ENCODE data around the gene GSTM4.

Gene GSTM4

DNA sequence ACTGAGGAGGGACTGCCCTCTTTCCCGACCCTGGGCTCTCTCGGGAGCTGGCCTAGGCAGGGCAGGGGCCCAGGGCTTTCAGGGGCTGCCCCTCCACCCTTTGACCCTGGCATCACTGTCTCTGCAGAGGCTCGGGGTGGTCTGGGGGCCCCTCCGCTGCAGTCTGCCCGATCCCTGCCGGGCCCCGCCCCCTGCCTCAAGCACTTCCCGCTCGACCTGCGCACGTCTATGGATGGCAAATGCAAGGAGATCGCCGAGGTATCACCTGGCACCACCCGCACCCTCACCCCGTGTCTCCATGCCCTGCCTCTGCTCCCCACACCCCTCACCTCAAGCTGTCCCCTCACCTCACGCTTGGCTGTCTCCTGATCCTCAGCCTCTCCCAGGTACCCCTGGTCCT lies 30.7 kb upstream of the GSTM4 start:
- DNase-seq: no peak

DNA sequence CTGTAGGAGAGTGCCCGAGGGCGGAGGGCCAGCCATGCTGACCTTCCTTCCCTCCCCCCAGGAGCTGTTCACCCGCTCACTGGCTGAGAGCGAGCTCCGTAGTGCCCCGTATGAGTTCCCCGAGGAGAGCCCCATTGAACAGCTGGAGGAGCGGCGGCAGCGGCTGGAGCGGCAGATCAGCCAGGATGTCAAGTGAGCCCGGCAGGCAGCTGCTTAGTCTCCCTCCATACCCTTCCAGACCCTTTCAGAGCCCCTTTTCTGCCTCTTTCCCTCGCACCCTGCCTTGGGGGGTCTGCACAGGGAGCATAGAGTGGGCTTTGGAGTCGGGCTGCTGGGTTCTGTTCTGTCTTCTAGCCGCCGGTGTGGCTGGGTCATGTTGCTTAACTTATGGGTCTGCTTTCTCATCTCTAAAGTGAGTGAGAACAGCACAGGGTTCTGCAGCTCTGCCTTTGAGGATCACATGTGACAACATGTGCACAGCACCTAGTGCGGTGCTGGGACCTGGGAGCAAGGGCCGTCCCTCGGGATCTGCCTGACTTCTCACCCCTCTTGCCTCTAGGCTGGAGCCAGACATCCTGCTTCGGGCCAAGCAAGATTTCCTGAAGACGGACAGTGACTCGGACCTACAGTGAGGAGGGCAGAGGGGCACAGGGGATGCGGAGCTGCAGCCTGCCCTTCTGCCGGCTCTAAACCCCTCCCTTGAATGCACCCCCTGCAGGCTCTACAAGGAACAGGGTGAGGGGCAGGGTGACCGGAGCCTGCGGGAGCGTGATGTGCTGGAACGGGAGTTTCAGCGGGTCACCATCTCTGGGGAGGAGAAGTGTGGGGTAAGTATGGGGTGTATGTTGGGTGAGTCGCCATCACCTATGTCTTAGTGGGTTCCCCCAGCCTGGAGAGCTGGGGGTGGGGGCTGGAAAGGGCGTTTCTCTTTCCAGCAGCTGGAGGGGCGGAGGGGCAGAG lies 30.0 kb upstream of the GSTM4 start:
- DNase-seq: no peak

DNA sequence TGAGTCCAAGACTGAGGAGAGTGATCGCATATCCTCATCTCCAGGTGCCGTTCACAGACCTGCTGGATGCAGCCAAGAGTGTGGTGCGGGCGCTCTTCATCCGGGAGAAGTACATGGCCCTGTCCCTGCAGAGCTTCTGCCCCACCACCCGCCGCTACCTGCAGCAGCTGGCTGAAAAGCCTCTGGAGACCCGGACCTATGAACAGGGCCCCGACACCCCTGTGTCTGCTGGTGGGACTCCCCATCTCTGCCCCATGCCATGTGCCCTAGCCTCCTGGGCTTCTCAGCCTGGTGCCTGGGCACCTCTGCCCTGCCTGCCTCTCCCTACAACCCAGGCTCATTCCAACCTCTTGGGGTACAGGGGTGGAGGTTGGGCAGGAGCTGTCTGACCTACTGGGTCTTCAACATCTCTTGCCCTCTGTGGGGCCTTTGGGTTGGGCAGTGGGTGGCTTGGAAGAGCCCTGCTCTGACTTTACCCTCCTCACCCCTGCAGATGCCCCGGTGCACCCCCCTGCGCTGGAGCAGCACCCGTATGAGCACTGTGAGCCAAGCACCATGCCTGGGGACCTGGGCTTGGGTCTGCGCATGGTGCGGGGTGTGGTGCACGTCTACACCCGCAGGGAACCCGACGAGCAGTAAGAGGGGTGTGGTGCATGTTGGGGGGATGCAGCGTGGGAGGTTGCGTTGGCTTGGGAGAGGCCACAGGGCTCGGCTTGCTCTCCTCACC lies 29.1 kb upstream of the GSTM4 start:
- no peak for DNase-seq

DNA sequence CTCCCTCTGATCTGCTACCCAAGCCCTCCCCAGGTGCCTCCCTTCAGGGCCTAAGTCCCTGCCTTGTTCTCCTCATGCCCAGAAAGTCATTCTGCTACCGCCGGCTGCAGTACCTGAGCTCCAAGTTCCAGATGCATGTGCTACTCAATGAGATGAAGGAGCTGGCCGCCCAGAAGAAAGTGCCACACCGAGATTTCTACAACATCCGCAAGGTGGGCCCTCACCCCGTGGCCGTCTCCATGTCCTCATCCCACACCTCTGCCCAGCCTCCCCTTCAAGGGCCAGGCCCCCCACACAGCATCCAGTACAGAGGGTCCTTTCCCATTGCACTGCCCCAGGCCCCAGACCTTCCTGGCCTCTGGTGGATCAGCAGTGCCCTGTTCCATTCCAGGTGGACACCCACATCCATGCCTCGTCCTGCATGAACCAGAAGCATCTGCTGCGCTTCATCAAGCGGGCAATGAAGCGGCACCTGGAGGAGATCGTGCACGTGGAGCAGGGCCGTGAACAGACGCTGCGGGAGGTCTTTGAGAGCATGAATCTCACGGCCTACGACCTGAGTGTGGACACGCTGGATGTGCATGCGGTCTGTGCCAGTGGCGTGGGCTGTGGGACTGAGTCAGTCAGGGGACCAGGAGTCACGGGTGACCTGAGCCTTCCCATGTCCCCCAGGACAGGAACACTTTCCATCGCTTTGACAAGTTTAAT lies 28.1 kb upstream of the GSTM4 start:
- no peak for DNase-seq

DNA sequence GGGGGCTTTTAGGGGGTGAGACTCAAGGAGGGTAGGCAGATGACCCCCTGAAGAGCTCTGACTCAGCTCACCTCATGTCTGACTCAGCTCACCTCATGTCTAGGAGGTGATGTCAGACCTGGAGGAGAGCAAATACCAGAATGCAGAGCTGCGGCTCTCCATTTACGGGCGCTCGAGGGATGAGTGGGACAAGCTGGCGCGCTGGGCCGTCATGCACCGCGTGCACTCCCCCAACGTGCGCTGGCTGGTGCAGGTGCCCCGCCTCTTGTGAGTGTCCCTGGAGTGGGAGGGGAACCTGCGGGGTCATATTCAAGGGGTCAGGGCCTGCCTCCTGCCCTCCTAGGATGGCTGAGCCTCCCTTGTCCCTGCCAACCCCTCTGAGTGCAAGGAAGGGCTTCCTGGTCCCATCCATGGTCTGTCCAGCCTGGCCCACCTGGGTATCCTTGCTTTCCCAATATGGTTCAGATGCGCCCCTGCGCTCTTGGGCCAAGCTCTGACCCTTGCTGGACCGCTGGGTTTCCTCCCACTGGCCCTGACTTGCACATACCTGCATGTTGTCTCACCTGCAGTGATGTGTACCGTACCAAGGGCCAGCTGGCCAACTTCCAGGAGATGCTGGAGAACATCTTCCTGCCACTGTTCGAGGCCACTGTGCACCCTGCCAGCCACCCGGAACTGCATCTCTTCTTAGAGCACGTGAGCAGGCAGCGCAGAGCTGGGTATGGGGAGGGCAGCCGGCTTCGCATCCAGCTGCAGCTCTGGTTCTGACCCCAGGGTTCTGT lies 27.2 kb upstream of the GSTM4 start:
- no peak for DNase-seq

DNA sequence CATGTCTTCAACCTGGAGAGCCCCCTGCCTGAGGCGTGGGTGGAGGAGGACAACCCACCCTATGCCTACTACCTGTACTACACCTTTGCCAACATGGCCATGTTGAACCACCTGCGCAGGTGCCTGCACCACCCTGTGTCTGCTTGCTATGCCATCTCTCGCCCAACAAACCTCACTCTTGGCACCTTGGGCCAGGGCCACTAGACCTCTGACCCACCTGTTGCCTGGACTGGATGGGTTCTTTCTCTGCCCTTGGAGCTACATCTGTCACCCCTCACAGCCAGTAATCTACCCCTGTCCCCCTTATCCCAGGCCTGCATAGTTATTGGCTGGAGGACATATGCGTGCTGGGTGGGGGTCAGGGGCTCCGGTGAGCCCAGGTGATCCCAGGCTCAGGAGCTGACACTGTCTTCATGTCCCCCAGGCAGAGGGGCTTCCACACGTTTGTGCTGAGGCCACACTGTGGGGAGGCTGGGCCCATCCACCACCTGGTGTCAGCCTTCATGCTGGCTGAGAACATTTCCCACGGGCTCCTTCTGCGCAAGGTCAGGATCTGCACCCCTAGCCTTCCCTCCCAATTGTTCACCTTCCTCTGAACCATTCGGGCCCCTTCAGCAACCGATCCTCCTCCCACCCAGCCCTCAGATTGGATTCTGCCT lies 26.4 kb upstream of the GSTM4 start:
- DNase-seq: no peak

DNA sequence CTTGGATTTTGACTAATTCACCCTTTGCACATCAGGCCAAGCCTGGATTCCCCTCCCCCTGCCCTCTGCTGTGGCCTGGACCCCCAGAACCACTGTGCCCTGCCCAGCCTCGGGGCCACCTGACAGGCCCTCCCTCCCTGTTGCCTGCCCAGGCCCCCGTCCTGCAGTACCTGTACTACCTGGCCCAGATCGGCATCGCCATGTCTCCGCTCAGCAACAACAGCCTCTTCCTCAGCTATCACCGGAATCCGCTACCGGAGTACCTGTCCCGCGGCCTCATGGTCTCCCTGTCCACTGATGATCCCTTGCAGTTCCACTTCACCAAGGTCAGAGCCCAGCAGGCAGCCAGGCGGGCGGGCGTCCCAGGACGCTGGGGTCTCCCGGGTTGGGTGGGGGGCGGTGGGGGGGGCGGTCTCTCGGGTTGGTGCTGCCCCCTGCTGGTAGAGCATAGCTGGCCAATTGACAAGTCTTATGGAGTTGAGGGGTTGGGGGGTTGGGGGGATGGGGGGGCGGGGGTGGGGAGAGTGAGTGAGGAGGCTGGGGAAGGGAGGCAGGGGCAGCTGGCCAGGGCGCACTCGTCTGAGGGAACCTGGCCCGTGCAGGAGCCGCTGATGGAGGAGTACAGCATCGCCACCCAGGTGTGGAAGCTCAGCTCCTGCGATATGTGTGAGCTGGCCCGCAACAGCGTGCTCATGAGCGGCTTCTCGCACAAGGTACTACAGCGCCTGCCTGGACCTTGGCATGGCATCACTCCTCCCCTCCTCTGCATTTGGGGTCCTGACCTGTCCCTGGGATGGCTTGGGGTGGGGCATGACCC lies 25.6 kb upstream of the GSTM4 start:
- DNase-seq: peak; percentile 37

DNA sequence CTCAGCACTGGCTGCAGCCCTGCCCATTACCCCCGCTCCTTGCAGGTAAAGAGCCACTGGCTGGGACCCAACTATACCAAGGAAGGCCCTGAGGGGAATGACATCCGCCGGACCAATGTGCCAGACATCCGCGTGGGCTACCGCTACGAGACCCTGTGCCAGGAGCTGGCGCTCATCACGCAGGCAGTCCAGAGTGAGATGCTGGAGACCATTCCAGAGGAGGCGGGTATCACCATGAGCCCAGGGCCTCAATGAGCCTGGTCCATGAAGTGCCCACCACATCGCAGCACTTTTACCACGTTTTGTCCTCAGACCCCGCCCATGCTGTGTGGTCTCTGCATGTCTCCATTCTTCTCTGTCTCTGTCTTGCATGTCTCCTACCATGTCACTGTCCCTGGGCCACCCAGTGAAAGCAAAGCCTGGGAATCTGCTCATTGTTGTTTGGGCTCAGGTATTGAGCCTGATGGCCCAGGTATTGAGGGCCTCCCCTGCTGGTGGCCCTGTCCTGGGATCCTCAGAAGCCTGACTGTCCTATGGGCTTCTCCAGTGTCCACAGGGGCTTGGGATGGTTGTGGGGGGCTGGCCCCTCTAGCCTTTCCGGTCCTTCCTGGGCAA lies 24.9 kb upstream of the GSTM4 start:
- DNase-seq: no peak

DNA sequence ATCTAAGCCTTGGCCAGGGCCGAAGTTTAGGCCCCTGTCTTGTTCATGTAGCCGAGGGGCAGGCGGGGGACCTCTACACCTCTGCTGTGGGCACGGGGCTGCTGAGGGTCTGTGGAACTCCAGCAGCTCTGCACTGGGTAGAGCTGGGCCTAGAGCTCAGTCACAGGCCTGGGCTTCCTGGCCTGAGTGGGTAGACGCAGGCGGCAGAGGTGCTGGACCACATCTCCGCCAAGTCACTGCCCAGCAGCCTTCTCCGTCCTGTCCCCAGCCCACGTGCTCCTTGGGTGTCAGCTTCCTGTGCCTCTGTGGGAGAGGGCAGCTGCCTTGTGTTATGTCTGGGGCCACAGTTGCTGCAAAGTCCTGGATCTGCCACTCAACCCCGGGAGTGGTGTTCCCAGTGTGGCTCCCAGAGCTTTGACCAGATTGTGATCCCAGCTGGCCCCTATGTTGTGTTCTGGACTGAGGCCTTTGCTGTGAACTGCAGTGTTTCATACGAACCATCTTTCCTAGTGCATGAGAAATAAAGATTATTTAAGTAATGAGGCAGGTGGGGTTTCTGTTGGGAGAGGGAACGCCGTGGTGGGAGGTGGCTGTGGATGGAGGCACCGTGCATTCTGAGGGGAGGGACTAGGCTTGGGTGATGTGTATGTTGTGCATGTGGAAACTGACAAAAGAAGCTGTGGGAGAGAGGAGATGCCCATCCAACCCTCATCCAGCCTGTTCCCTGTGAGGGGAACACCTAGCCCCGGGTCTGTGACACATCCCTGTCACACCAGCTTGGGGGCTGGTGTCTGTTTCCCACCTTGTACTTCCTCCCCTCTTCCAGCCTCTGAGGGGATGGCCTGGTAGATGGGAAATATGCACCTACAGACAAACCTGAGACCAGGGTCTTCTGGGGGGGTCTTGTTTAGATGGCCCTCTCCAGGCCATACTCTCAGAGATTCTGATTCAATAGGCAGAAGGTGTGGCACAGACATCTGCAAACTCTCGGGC lies 24.1 kb upstream of the GSTM4 start:
- DNase-seq: no peak

DNA sequence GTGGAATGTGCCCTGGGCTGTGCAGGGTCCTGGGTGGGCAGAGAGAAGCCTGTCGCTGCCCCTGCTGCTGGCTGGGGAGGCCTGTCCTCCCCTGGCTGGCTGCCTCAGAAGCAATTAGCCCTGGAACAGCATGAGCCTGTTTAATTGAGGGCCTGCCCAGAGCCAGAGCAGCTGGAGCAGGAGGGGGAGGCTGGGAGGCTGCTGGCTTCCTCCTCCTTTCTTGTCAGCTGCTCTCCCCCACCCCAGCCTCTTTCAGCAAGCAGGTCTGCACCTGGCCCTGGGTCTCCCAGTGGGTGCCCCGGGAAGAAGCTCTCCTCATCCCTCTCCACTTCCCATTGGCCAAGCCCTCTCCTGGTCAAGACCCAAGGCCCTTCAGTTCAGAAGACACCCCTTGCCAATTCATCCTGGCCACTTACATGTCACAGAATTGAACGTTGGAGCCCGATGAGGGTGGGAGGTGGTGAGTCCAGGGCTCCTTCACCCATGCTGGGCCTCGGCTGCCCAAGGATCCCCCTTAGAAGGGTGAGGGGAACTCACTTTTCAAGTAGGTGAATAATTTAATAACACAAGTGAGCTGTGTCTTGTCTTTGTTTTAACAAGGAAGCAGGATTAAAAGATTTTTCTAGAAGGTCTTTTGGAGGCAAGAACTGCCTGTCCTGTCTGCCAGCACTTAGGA lies 23.1 kb upstream of the GSTM4 start:
- no peak for DNase-seq

DNA sequence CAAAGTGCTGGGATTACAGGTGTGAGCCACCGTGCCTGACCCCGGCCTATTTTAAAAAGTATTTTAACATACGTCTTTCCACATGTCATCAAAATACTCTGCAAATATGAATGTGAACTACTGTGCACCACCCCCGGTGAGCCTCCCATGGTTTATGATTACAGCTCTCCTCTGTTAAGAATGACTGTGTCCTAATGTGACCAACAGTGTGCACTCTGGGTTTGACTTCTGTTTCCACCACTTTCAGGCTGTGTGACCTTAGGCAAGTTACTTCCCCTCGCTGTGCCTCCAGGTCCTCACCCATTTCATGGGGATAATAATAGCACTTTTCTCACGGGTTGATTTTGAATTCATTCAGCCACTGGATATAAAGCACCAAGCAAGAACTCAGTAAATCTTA lies 21.6 kb upstream of the GSTM4 start:
- DNase-seq: no peak

DNA sequence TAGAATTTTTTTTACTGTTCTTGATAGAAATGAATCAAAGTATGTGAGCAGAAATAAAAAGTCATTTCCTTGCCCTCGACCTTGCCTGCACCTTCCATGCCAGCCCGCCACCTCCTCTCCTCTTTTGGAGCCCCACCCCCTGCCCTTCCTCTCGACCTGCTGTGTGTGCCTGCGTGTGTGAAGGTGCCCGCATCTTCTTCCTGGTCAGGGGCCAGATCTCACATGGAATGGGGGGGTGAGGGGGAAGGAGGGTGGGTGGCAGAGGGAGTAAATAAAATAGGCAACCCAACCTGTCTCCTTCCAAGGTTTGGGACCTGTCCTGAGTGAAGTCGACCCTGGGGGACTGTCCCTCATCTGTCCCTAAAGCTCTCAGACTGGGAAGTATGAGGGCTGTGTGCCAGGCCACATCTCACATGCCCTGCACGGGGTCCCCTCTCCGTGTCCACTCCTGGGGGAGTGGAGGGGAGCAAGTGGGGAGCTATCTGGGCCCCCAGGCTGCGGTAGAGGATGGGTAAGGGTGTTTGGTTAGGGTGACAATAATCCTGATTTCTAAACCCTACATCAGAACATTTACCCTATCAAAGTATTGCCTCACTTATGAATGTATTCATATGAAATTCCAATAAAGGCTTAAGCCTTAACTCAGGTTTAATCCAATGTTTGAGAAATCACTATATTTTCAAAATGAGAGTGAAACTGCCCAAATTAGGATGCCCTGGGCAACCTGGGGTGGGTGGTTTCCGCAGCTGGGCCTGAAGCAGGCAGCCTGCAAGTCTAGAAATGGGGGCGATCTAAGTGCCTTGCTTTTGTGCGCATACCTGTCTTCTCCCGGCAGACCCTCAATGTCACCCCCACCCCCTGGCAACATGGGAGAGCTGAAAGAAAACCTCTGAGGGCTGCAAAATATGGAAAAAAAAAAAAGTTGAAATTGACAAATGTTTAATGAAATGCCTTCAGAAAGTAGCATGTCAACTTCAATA lies 20.8 kb upstream of the GSTM4 start:
- DNase-seq: peak; percentile 26

DNA sequence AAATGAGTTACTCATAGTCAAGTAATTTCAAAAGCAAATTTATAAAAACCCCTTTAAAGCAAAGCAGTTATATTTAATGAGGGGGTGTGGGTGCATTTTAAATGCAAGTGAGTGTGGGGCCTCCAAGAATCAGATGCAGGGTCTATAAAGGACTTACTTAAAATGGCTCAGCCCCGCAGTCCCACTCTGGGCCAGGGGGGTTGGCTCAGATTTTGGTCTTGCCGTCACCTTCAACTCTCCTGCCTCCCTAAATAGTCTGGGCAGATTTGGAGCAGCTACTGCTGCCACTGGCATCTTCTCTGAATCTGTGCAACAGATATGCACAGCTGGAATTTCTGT lies 20.1 kb upstream of the GSTM4 start:
- DNase-seq: no peak

DNA sequence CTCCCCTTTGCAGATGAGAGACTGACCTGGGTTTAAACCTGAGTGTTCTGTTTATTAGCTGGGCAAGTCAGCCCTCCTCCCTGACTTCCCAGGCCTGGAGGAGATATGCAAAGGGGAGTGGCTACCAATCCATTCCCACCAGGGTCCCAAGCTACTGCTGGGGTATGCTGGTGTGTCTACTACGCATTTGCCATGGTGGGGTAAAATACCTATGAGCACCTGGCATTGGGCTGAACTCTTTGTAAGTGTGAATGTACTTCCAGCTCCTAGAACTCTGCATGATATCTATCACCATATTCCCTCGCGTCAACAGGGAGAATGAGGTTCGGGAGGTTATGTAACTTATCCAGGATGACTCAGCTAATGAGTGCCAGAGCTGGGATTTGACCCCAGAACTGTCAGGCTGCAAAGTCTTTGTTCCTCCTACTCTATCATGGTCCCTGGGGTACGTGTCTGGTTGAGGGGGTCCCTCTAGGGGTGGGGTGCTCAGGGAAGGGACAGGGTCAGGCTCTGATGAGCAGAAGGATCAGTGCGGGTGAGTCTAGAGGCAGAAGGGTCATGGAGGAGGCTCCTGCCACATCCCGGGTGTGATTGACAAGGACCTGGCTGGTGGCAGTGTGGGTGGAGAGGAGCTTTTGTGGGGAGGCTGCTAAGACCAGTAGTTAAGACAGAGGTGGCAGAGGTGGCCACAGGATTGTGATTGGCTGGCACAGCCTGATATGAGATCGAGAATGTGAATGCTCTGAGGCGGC lies 19.5 kb upstream of the GSTM4 start:
- DNase-seq: no peak

DNA sequence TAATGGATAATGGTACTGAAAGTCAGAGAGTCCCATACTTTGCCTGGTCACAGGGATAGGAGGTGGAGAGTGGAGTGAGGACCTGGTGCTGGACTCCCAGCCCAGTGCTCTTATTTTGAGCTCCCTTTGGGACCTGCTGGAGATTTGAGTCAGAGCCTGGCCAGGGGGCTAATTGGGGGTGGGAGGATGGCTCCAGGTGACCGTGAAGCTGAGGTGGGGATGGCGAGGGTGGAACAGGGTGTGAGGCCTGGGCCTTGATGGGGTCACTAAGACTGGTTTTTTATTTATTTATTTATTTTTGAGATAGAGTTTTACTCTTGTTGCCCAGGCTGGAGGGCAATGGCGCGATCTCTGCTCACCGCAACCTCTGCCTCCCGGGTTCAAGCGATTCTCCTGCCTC lies 18.5 kb upstream of the GSTM4 start:
- no peak for DNase-seq

DNA sequence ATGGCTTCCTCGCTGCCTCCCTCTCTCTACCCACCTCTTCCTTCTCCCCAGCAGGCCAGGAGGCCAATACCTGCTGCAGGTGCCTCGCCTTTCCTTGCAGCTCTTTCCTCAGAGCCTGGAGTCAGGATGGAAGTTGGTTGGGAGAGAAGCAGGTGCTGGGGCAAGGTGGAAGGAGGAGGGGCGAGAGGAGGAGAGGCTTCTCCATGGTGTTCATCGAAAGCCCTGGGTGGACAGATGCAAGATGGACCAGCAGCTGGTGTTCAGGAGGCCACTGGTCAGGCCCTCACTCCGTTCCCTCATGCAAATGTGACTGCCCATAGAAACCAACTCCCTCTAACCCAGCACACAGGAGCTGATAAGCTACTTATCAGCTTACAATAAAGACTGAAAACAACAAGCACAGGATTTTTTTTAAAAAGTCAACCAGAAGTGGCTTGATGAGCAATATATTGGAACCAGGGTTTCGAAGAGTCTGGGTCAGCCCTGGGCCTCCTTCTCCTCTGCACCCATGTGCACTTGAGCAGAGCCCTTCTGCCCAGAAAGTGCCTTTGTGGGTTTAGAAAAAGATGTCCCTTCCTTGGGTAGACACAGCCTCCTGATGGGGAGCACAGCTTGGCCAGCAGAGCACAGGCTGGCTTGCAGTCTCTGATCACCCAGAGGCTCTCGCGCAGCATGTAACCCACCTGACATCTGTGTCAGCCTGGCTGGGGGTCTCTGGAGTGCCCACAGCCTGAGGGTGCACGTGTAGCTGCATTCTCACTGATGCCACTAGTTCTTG lies 16.6 kb upstream of the GSTM4 start:
- no peak for DNase-seq

All from CD4-positive, alpha-beta T cell treated with Interleukin-21 for 1 hour (primary cell).